Measurements from ENCODE around the gene HSPB3.

HSPB3 gene

DNA sequence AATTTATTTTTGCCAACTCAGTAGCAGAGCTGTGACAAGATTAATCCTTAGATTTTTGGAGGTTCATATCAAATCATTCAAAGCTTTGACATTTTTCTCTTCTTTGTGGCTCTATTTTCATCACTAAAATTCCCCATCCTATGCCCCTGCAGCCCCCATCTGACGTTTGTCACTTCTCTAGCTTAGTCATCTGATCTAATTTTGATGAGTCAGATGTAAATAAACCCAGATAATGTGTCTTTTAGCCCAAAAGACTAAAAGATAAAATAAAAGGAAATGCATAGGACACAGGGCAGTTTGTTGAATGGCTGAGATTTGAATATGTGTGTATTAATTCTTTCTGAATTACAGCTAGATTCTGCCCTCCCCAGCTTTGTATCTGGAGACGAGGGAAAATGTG, 897 bp upstream of the HSPB3 start:
- no peak overlapping the region for H3K9ac ChIP-seq (ENCODE audit: low read length)
- no peaks in the 10 kb centered on the region for H3K9me3 ChIP-seq (ENCODE audit: low read length)
- H3K9me2 ChIP-seq (ENCODE audit: low read depth, low read length) = no peaks in the 10 kb centered on the region
- no peaks in the 10 kb centered on the region for H3K4me1 ChIP-seq (ENCODE audit: insufficient read depth, low read length, severe bottlenecking)
- H3K27me3 ChIP-seq (ENCODE audit: insufficient read depth, low read length) = no peaks in the 10 kb centered on the region
- H3K4me2 ChIP-seq (ENCODE audit: low read length) = no peak overlapping the region
- no peaks in the 10 kb centered on the region for H3F3A ChIP-seq (ENCODE audit: insufficient read depth, low read length)
- no peaks in the 10 kb centered on the region for H3K79me2 ChIP-seq (ENCODE audit: insufficient read depth, low read length)
- no peaks in the 10 kb centered on the region for H3K36me3 ChIP-seq (ENCODE audit: insufficient read depth, low read length)
- no peak overlapping the region for H3K27ac ChIP-seq (ENCODE audit: low read depth, low read length, poor library complexity, severe bottlenecking)
- no peak overlapping the region for H3K4me3 ChIP-seq (ENCODE audit: low read depth, low read length, poor library complexity, severe bottlenecking)
- no peaks in the 10 kb centered on the region for H4K20me1 ChIP-seq (ENCODE audit: insufficient read depth, low read length)
- no peak overlapping the region for H2AFZ ChIP-seq (ENCODE audit: low read length)
- TF ChIP-seq EZH2 (IDR thresholded peaks at IDR 0.05; ENCODE audit: borderline replicate concordance, low read length) (no peak), CTCF (IDR thresholded peaks at IDR 0.05; ENCODE audit: low read length) (no peak)

DNA sequence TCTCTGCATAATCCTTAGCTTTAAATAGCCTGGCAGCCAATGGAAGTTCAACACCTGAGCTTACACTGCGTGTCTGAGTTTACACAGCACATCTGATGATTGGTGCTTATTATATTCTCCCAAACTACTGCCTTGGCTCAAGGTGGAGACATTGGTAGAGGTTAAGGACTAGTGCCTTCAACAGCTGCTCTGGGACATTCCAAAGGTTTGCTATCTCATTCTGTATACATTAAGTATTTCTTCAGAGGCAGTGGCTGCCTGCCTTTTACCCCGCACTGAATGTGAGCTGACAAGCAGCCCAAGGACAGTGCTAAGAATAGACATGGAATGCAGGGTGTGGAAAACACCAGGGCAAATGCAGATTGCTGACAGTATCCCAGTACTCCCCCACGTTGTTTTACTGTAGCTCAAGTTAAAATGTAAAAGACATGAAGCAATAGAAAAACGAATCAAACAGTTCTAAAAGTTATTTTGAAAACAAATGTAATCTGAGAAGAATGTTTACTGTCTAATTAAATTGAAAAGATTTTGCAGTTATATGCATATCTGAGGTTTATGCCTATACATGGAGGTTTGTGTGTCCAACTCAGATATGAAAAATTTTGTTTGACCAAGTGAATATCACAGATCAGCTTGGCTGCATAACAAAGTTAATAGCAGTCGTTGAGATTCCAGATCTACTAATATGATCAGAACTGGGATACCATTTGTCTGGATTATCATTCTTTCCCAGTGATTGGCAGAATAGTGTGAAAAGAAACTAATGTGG, 1.8 kb downstream of the HSPB3 start:
- H3K4me1 ChIP-seq (ENCODE audit: insufficient read depth, low read length, severe bottlenecking) = no peaks in the 10 kb centered on the region
- no peak overlapping the region for H3K4me2 ChIP-seq (ENCODE audit: low read length)
- H3K27me3 ChIP-seq (ENCODE audit: insufficient read depth, low read length) = no peaks in the 10 kb centered on the region
- H4K20me1 ChIP-seq (ENCODE audit: insufficient read depth, low read length) = no peaks in the 10 kb centered on the region
- H3K4me3 ChIP-seq (ENCODE audit: low read depth, low read length, poor library complexity, severe bottlenecking) = no peak overlapping the region
- H3K79me2 ChIP-seq (ENCODE audit: insufficient read depth, low read length) = no peaks in the 10 kb centered on the region
- H3F3A ChIP-seq (ENCODE audit: insufficient read depth, low read length) = no peaks in the 10 kb centered on the region
- no peak overlapping the region for H3K9ac ChIP-seq (ENCODE audit: low read length)
- H3K9me3 ChIP-seq (ENCODE audit: low read length) = no peaks in the 10 kb centered on the region
- H3K9me2 ChIP-seq (ENCODE audit: low read depth, low read length) = no peaks in the 10 kb centered on the region
- TF ChIP-seq EZH2 (IDR thresholded peaks at IDR 0.05; ENCODE audit: borderline replicate concordance, low read length) (no peak), CTCF (IDR thresholded peaks at IDR 0.05; ENCODE audit: low read length) (no peak)
- H2AFZ ChIP-seq (ENCODE audit: low read length) = no peak overlapping the region
- H3K36me3 ChIP-seq (ENCODE audit: insufficient read depth, low read length) = no peaks in the 10 kb centered on the region
- no peak overlapping the region for H3K27ac ChIP-seq (ENCODE audit: low read depth, low read length, poor library complexity, severe bottlenecking)

- H3K4me1 ChIP-seq (ENCODE audit: insufficient read depth, low read length, severe bottlenecking) = no peaks in the 10 kb centered on the region
- H3K79me2 ChIP-seq (ENCODE audit: insufficient read depth, low read length) = no peaks in the 10 kb centered on the region
- no peak overlapping the region for H2AFZ ChIP-seq (ENCODE audit: low read length)
- no peaks in the 10 kb centered on the region for H3K27me3 ChIP-seq (ENCODE audit: insufficient read depth, low read length)
- no peaks in the 10 kb centered on the region for H3K9me3 ChIP-seq (ENCODE audit: low read length)
- no peak overlapping the region for H3K4me2 ChIP-seq (ENCODE audit: low read length)
- TF ChIP-seq EZH2 (IDR thresholded peaks at IDR 0.05; ENCODE audit: borderline replicate concordance, low read length) (no peak), CTCF (IDR thresholded peaks at IDR 0.05; ENCODE audit: low read length) (no peak)
- H3K9ac ChIP-seq (ENCODE audit: low read length) = no peak overlapping the region
- H3K9me2 ChIP-seq (ENCODE audit: low read depth, low read length) = no peaks in the 10 kb centered on the region
- H3K27ac ChIP-seq (ENCODE audit: low read depth, low read length, poor library complexity, severe bottlenecking) = no peak overlapping the region
- H3K36me3 ChIP-seq (ENCODE audit: insufficient read depth, low read length) = no peaks in the 10 kb centered on the region
- no peak overlapping the region for H3K4me3 ChIP-seq (ENCODE audit: low read depth, low read length, poor library complexity, severe bottlenecking)
- H4K20me1 ChIP-seq (ENCODE audit: insufficient read depth, low read length) = no peaks in the 10 kb centered on the region
- no peaks in the 10 kb centered on the region for H3F3A ChIP-seq (ENCODE audit: insufficient read depth, low read length)
Observed at GRCh38 chr5:54458221-54458620, 2.7 kb downstream of the HSPB3 start.
